ENCODE results near the gene CDC42BPA.

- TF ChIP-seq CTCF (IDR thresholded peaks at IDR 0.05) (no peak), ZFX (IDR thresholded peaks at IDR 0.05; ENCODE audit: borderline replicate concordance) (no peak)
Measured at GRCh38 chr1:227335242-227336020, 17.1 kb upstream of the CDC42BPA start.

Measured in 22Rv1 (cell line).